Rectal smooth muscle tissue (tissue), 1 donor: ENCODE results near the gene SIX3.

Experiments used
- H3K27ac ChIP-seq: one replicate; pipeline ENCODE4 v1.7.0; 2013; ENCODE audit warnings: low read depth, low read length, inconsistent platforms
- H3K27me3 ChIP-seq: one replicate; pipeline ENCODE4 v1.7.0; 2013; ENCODE audit warnings: low read length; ENCODE audit not compliant: control insufficient read depth, insufficient read depth
- H3K36me3 ChIP-seq: one replicate; pipeline ENCODE4 v1.7.0; 2013; ENCODE audit warnings: low read length; ENCODE audit not compliant: control insufficient read depth, insufficient read depth
- H3K4me1 ChIP-seq: one replicate; pipeline ENCODE4 v1.7.0; 2013; ENCODE audit warnings: low read length; ENCODE audit not compliant: control insufficient read depth, insufficient read depth
- H3K4me3 ChIP-seq: one replicate; pipeline ENCODE4 v1.7.0; 2013; ENCODE audit warnings: low read length
- H3K9ac ChIP-seq: one replicate; pipeline ENCODE4 v1.7.0; 2013; ENCODE audit warnings: low read length

Gene SIX3

DNA sequence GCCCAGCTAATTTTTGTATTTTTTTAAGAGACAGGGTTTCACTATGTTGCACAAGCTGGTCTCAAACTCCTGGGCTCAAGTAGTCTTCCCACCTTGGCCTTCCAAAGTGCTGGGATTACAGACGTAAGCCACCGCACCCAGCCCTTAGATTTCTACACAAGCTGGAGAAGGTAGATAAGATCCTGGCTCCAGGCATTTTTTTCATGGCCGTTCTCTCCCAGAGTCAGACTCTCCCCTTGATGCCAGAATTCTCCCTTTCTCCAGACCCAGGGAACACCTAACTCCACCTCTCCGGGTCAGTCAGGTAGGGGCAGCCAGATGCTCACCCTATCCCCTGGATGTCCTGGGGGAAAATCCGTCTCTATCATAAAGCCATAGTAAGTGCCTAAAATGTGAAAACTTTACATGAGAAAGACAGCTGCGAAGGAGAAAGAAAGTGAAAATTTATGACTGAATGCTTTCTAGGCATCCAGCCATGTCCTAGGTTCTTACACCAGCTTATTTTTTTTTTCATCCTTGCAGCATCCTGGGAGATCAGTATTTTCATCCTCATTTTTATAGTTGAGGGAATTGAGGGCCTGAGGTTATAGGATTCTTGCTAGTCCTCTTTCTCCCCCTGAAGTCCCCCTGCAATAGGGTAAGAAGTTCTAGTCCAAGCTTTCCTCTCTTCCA, 16.3 kb downstream of the SIX3 start:
- no peak overlapping the region for H3K9ac ChIP-seq
- H3K36me3 ChIP-seq: no peaks in the 10 kb centered on the region
- peaks cover 19% of the 10 kb centered on the region for H3K27me3 ChIP-seq
- no peak overlapping the region for H3K4me3 ChIP-seq
- H3K4me1 ChIP-seq: no peaks in the 10 kb centered on the region
- H3K27ac ChIP-seq: no peak overlapping the region

DNA sequence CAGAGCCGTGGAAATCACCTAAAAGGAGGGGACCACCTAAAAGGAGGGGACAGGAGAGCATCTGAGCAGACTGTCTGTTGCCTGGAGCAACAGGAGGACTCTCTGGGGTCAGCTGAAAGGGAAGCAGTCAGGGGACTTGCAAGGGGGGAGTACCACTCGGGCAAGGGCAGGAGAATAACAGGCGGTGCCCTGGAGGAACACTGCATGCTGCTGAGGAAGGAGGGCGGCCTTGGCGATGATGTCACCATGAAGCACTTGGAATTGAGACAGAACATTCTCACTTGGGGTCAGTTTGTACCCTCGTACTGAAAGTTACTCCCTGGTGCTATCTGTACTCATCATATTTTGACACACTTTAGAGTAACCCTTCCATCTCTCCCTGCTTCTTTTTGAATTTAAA, 18.4 kb downstream of the SIX3 start:
- Histone ChIP-seq H3K36me3 (no peaks in the 10 kb centered on the region), H3K4me1 (no peaks in the 10 kb centered on the region), H3K27me3 (peaks cover 8% of the 10 kb centered on the region), H3K27ac (no peak overlapping the region), H3K9ac (no peak overlapping the region), H3K4me3 (no peak overlapping the region)

DNA sequence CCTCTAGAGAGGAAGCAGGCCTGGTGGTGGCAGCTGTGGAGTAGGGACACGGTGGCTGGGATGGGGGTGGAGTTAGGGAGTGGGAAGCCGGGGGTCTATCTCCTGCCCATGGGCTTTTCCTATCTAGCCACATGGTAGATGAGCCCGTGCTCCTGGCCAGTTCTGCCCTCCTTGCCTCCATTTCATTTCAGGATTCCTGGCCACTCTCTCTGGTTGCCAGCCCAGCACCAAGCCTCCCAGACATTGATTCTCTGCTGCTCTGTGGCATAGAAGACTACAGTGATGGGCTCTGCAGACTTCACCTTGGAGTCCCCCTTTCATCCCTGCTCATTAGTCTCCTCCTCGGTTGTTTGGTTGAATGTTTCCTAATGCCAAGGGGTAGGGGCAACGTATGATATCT, 19.4 kb downstream of the SIX3 start:
- Histone ChIP-seq H3K27me3 (peaks cover 5% of the 10 kb centered on the region), H3K4me3 (no peak overlapping the region), H3K27ac (no peak overlapping the region), H3K9ac (no peak overlapping the region), H3K4me1 (no peaks in the 10 kb centered on the region), H3K36me3 (no peaks in the 10 kb centered on the region)

DNA sequence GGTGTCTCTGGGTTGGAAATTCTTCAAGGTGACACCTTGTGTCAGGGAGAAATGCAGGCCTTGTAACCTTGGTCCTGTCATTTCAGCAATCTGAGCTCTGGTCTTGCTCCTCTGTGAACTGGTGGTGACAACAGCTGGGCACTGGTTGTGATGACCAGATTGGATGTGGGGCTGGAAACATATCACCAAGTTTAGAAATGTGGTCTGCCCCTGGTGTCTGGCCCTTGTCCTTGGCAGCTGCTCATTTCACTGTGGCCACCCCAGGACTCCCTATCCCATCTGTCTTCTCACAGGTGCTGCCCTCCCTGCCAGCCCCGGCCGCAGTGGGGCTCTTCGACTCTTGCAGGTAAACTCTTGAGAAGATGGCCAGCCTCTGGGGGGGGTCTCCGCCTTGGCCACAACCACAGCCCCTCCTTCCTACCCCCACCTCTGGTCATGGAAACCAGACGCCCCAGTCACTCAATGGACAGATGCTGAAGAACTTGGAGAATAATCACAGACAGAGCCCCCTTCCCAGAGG, 20.7 kb downstream of the SIX3 start:
- Histone ChIP-seq H3K4me1 (no peaks in the 10 kb centered on the region), H3K27ac (no peak overlapping the region), H3K36me3 (no peaks in the 10 kb centered on the region), H3K9ac (no peak overlapping the region), H3K27me3 (peaks cover 6% of the 10 kb centered on the region), H3K4me3 (no peak overlapping the region)

DNA sequence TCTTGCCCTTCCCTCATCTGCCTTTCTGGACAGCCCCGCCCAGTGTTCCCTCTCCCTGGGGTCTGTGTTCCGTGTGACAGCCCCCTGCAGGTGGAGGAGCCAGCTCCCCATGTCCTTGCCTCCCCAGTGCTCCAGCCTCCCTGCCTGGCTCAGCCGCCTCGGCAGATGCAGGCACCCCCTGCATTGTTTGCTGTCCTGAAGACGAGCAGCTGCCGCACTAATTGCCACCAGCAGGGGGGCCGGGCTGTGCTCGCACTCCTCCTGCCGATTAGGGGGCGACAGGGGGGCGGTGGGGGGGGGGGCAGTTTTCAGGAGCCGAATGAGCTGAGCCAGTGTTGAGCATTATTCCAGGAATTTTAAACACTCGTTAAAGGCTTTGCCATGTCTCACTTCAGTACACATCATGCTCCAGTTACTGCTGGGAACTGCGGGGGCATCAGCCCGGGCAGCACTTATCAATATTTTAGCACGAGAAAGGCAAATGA, 23.3 kb downstream of the SIX3 start:
- H3K36me3 ChIP-seq: no peaks in the 10 kb centered on the region
- no peaks in the 10 kb centered on the region for H3K4me1 ChIP-seq
- no peak overlapping the region for H3K4me3 ChIP-seq
- no peak overlapping the region for H3K9ac ChIP-seq
- H3K27ac ChIP-seq: no peak overlapping the region
- H3K27me3 ChIP-seq: peaks cover 6% of the 10 kb centered on the region

DNA sequence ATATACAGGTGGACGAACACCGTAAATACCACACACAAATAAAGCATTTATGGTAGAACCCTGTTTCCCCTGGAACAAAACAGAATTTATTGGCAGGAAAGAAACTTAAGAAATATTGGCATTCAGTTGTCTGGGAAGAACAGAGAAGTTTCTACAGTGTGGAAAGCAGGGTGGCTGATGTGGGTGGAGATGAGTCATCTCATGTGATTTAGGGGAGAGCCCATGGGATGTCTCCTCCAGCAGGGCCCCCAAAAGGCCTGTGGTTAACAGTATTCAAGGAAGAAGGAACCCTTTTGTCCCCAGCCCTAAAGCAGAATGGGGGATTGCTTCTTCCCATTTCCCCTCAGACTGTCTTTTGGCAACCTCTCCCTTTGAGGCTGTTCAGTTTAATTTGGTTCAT, 24.2 kb downstream of the SIX3 start:
- Histone ChIP-seq H3K4me3 (no peak overlapping the region), H3K27ac (no peak overlapping the region), H3K36me3 (no peaks in the 10 kb centered on the region), H3K9ac (no peak overlapping the region), H3K27me3 (peaks cover 6% of the 10 kb centered on the region), H3K4me1 (no peaks in the 10 kb centered on the region)

DNA sequence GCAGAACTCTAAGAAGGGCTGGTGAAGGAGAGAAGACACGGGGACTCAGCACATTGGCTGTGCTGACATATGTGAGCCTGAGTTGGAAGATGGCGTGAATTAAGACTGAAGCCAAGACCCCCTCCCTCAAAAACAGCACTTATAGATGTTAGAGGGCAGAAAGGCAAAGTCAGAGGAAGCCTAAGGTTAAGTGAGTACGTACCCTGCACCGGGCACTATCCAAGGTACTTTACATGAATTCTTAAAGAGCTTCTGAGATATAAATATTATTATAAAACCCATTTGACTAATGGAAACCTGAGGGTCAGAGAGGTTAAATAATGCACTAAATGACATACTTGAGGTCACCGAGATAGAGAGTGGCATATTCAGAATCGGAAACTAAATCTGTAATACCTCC, 25.6 kb downstream of the SIX3 start:
- Histone ChIP-seq H3K36me3 (no peaks in the 10 kb centered on the region), H3K9ac (no peak overlapping the region), H3K4me1 (no peaks in the 10 kb centered on the region), H3K4me3 (no peak overlapping the region), H3K27me3 (peaks cover 6% of the 10 kb centered on the region), H3K27ac (no peak overlapping the region)

DNA sequence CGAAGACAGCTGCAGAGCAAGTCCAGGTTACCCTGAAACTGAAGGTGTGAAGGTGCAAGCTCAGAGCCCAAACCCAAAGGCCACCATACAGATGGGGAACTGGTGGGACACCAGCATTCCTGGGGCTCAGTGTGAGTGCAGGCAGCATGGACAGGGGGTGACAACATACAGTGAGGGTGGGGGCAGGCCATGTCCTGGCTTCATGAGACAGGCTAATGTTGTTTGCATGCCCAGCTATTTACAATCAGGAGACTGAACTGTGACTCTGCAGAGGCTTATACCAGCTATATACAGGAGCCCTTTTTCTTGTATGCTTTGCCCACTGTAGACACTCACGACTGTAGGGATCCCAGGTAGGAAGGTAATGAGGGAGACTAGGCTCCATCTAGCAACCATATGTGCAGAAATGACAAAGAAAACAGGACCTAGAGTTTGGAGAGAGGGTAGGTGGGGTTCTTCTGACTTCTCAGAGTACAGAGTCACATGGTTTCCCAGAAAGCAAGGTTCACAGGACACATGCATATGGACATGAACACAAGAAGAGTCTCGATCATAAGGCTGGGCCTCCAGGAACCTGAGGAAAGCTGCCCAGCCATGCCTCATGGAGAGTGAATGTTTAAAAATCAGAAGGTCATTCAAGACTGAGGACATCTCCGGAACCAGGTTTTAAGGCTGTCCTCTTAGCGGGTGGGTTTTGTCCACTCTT, 26.4 kb downstream of the SIX3 start:
- no peak overlapping the region for H3K4me3 ChIP-seq
- no peak overlapping the region for H3K27ac ChIP-seq
- H3K9ac ChIP-seq: no peak overlapping the region
- H3K4me1 ChIP-seq: no peaks in the 10 kb centered on the region
- no peaks in the 10 kb centered on the region for H3K36me3 ChIP-seq
- H3K27me3 ChIP-seq: peaks cover 6% of the 10 kb centered on the region

DNA sequence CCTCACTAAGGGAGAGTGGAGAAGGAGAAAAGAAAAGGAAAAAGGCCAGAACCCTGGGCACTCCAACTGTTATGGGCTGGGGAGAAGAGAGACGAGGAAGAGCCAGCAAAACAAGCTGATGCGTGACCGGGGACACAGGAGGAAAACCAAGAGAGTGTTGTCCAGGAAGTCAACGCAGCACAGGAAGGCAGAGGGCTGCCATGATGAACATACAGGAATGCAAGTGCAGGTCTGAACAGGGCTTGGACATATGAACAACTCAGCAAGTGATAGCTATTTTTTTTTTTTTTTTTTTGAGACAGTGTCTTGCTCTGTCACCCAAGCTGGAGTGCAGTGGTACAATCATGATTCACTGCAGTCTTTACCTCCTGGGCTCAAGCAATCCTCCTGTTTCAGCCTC, 28.4 kb downstream of the SIX3 start:
- Histone ChIP-seq H3K27ac (no peak overlapping the region), H3K27me3 (peaks cover 11% of the 10 kb centered on the region), H3K36me3 (no peaks in the 10 kb centered on the region), H3K4me1 (no peaks in the 10 kb centered on the region), H3K9ac (no peak overlapping the region), H3K4me3 (no peak overlapping the region)

DNA sequence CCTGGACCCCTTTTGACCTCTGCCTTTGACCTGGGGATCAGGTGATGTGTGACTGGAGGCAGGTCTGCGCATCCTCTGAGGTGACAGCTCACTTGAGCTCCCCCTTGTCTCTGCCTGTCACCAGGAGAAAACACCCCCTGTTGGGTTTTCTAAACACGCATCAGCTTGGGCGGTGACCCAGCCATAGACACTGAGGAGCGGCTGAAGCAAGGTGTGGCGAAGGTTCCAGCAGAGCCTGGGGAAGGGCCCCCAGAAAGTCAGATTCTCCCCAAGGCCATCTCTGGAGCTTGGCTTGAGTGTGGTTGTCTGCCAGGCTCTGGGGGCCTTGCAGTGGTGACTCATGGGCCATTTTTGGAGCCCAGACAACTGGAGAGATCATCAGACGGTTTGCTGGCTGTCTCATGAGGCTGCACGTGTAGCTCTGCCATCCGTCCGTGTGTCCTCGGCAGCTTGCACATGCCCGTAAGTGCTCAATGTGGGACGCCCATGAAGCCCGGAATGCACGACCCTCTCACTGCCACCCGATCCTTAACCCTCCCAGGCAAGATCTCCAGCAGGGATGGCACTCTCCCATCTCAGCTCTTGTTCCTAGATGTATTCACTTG, 29.4 kb downstream of the SIX3 start:
- H3K27ac ChIP-seq: no peak overlapping the region

DNA sequence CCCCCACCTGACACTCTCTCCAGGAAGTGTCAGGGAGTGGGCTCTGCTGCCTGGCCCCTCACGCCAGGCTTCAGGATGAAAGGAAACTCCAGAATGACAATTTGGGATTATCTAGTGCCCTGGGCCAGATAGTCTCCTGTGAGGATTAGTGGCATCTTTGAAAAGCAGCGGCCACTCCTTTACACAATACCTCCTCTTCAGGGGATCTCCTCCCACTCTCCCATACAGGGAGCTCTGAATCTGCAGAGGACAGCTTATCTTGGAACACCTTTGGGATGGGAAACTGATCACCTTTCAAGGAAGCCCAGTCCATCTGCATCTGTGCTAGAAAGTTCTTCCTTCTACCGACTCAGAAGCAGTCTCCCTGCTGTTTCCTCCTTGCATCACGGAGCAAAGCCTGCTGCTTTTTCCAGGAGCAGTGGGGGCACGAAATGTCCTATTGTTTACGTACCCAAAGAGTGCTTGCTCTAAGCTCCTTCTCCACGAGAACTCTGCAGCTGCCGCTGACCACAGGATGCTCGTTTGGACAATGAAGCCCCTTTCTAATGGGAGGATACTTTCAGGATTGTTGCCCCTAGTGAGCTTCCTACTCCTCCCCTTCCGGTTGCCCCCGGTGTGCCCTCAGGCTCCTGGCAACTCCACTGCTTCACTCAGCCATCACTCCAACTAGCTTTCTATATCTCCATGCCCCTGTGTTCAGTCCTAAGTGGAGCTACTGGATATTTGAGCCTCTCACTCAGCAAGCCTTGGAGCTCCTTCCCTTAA, 31.5 kb downstream of the SIX3 start:
- H3K4me1 ChIP-seq: no peaks in the 10 kb centered on the region
- H3K9ac ChIP-seq: no peak overlapping the region
- H3K4me3 ChIP-seq: no peak overlapping the region
- H3K27me3 ChIP-seq: peaks cover 5% of the 10 kb centered on the region
- no peak overlapping the region for H3K27ac ChIP-seq
- H3K36me3 ChIP-seq: no peaks in the 10 kb centered on the region

More for the DNA sequence above, 29.4 kb downstream of the SIX3 start:
- Histone ChIP-seq H3K27me3 (peaks cover 7% of the 10 kb centered on the region), H3K4me1 (no peaks in the 10 kb centered on the region), H3K36me3 (no peaks in the 10 kb centered on the region), H3K9ac (no peak overlapping the region), H3K4me3 (no peak overlapping the region)

DNA sequence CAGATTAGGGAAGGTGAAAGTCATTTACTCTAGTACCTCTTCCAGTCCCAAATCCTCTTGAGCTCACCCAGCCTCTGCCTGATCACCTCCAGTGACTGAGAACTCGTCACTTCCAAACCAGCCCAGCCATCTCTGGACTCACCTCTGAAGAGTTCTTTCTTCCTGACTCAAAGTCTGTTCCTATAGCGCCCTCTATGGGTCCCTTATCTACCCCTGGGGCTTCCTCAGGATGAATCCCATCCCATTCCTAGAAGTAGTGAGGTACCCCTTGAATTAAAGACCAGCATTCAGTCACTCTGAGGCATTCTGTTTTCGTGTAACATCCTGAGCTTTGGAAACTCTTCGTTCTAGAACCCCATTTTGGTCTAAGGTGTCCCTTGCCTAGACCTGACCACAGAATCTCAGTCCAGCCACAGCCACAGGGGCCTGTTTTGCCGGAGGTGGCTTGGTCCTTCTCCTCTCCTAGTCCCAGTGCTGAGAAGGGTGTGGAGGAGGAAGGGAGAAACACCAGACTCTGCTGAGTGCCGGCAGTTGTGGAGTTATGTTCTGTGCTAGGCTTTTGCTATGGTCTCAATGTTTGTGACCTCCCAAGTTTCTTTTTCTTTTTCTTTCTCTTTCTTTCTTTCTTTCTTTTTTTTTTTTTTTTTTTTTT, 32.7 kb downstream of the SIX3 start:
- Histone ChIP-seq H3K27ac (no peak overlapping the region), H3K4me1 (no peaks in the 10 kb centered on the region), H3K9ac (no peak overlapping the region), H3K4me3 (no peak overlapping the region), H3K36me3 (no peaks in the 10 kb centered on the region), H3K27me3 (peaks cover 5% of the 10 kb centered on the region)
